ENCODE results near the gene SCARB2. TPM values are rescaled to one million over a fixed set of nuclear protein-coding genes. Genes with fewer than 3 reads are reported as not detected.

Gene SCARB2
- polyA plus RNA-seq, 1 donor (not counting 4 experiments of a cell fraction or from before 2014, with no cell fraction given), result 72.2 TPM

- H2AFZ ChIP-seq (ENCODE audit: control insufficient read depth, low read length), result no peak overlapping the region
- no peaks in the 10 kb centered on the region for H3K27me3 ChIP-seq (ENCODE audit: control insufficient read depth, extremely low read depth, insufficient read depth, low read length)
- no peaks in the 10 kb centered on the region for H3K4me1 ChIP-seq (ENCODE audit: control insufficient read depth, extremely low read depth, insufficient read depth, low read length)
- no peaks in the 10 kb centered on the region for H3K79me2 ChIP-seq (ENCODE audit: control insufficient read depth, insufficient read depth, low read length)
- no peaks in the 10 kb centered on the region for H3K9me3 ChIP-seq (ENCODE audit: control insufficient read depth, low read depth, low read length)
- FAIRE-seq, result no peak
- dilution Hi-C loops (cut with MboI; ENCODE audit: extremely low pct_ligation_motif_present, low sequenced_read_pairs), result no loop called here
- no peak overlapping the region for H3K9ac ChIP-seq (ENCODE audit: control insufficient read depth, extremely low read depth, insufficient read depth, low read length)
- H3K4me3 ChIP-seq (ENCODE audit: control insufficient read depth in 2 of 3, extremely low read depth in 1 of 3, insufficient read depth in 2 of 3, low read depth in 1 of 3, low read length in 3 of 3), result no peak overlapping the region
- H3K9me1 ChIP-seq (ENCODE audit: control insufficient read depth, extremely low read depth, insufficient read depth, low read length), result no peaks in the 10 kb centered on the region
- no peak for DNase-seq (ENCODE audit: low read depth, low spot score)
- no peak overlapping the region for H3K27ac ChIP-seq (ENCODE audit: control insufficient read depth, insufficient read depth, low read length)
- H4K20me1 ChIP-seq (ENCODE audit: control insufficient read depth, extremely low read depth, insufficient read depth, low read length), result no peaks in the 10 kb centered on the region
- peaks cover 7 to 19% of the 10 kb centered on the region in 2 experiments for H3K36me3 ChIP-seq (ENCODE audit: control insufficient read depth in 2 of 2, extremely low read depth in 1 of 2, insufficient read depth in 2 of 2, low read length in 2 of 2)
- TF ChIP-seq EZH2 (IDR thresholded peaks at IDR 0.05; ENCODE audit: low read length) (no peak), CTCF (optimal IDR thresholded peaks at IDR 0.05 in 1 of 3, IDR thresholded peaks at IDR 0.05 in 1 of 3, conservative IDR thresholded peaks at IDR 0.05 in 1 of 3; ENCODE audit: extremely low read depth in 1 of 3, insufficient read depth in 2 of 3, low read length in 3 of 3) (no peak)
- no peak overlapping the region for H3K4me2 ChIP-seq (ENCODE audit: control insufficient read depth, extremely low read depth, insufficient read depth, low read depth, low read length)
Observed at GRCh38 chr4:76174216-76174615, 39.4 kb downstream of the SCARB2 start.

- H3K36me3 ChIP-seq (ENCODE audit: control insufficient read depth in 2 of 2, extremely low read depth in 1 of 2, insufficient read depth in 2 of 2, low read length in 2 of 2), result peaks cover 14 to 37% of the 10 kb centered on the region in 2 experiments
- no peaks in the 10 kb centered on the region for H3K9me1 ChIP-seq (ENCODE audit: control insufficient read depth, extremely low read depth, insufficient read depth, low read length)
- no peak overlapping the region for H3K4me3 ChIP-seq (ENCODE audit: control insufficient read depth in 2 of 3, extremely low read depth in 1 of 3, insufficient read depth in 2 of 3, low read depth in 1 of 3, low read length in 3 of 3)
- H3K4me1 ChIP-seq (ENCODE audit: control insufficient read depth, extremely low read depth, insufficient read depth, low read length), result no peaks in the 10 kb centered on the region
- TF ChIP-seq CTCF (optimal IDR thresholded peaks at IDR 0.05 in 1 of 3, IDR thresholded peaks at IDR 0.05 in 1 of 3, conservative IDR thresholded peaks at IDR 0.05 in 1 of 3; ENCODE audit: extremely low read depth in 1 of 3, insufficient read depth in 2 of 3, low read length in 3 of 3), result no peak
- no peak overlapping the region for H3K4me2 ChIP-seq (ENCODE audit: control insufficient read depth, extremely low read depth, insufficient read depth, low read depth, low read length)
- FAIRE-seq (no peak), DNase-seq (ENCODE audit: low read depth, low spot score) (no peak)
- no peaks in the 10 kb centered on the region for H3K9me3 ChIP-seq (ENCODE audit: control insufficient read depth, low read depth, low read length)
- dilution Hi-C loops (cut with MboI; ENCODE audit: extremely low pct_ligation_motif_present, low sequenced_read_pairs), result no loop called here
- no peaks in the 10 kb centered on the region for H3K27me3 ChIP-seq (ENCODE audit: control insufficient read depth, extremely low read depth, insufficient read depth, low read length)
- no peak overlapping the region for H2AFZ ChIP-seq (ENCODE audit: control insufficient read depth, low read length)
- H4K20me1 ChIP-seq (ENCODE audit: control insufficient read depth, extremely low read depth, insufficient read depth, low read length), result no peaks in the 10 kb centered on the region
- H3K79me2 ChIP-seq (ENCODE audit: control insufficient read depth, insufficient read depth, low read length), result no peaks in the 10 kb centered on the region
- H3K27ac ChIP-seq (ENCODE audit: control insufficient read depth, insufficient read depth, low read length), result no peak overlapping the region
- no peak overlapping the region for H3K9ac ChIP-seq (ENCODE audit: control insufficient read depth, extremely low read depth, insufficient read depth, low read length)
Observed at GRCh38 chr4:76168688-76169087, 44.9 kb downstream of the SCARB2 start.

Data from keratinocyte (primary cell).